HepG2 (cell line): ENCODE measurements around the gene SYNE3. TPM values are rescaled to one million over a fixed set of nuclear protein-coding genes. Genes with fewer than 3 reads are reported as not detected.

ENCODE experiments used
- GLMP ChIP-seq: sonication (generic); formaldehyde crosslinking; IDR thresholded peaks from 2 replicates; pipeline ENCODE4 v1.9.0; 2021; ENCODE audit warnings: missing genetic modification reagents, mild to moderate bottlenecking, borderline replicate concordance
- HBP1 ChIP-seq: IDR thresholded peaks from 2 replicates; pipeline ENCODE4 v1.6.1; 2016; ENCODE audit warnings: low read depth, control low read depth
- HOXA5 ChIP-seq: sonication (generic); formaldehyde crosslinking; IDR thresholded peaks from 2 replicates; pipeline ENCODE4 v1.4.0; 2020; ENCODE audit warnings: missing genetic modification reagents
- HOXA9 ChIP-seq: sonication (generic); formaldehyde crosslinking; IDR thresholded peaks from 2 replicates; pipeline ENCODE4 v1.8.1; 2022; ENCODE audit warnings: missing genetic modification reagents, mild to moderate bottlenecking, moderate library complexity, borderline replicate concordance
- JUND ChIP-seq: sonication (generic); formaldehyde crosslinking; IDR thresholded peaks from 2 replicates; pipeline ENCODE4 v1.8.0; 2022; ENCODE audit warnings: mild to moderate bottlenecking, missing genetic modification reagents
- KAT7 ChIP-seq: IDR thresholded peaks from 2 replicates; pipeline ENCODE4 v1.6.1; 2018; ENCODE audit warnings: borderline replicate concordance, missing compliant biosample characterization
- KDM5B ChIP-seq: sonication (generic); formaldehyde crosslinking; IDR thresholded peaks from 2 replicates; pipeline ENCODE4 v1.4.0; 2020; ENCODE audit warnings: missing genetic modification reagents, mild to moderate bottlenecking, borderline replicate concordance
- MTF1 ChIP-seq: sonication (generic); formaldehyde crosslinking; IDR thresholded peaks from 2 replicates; pipeline ENCODE4 v1.5.0; 2020; ENCODE audit warnings: missing genetic modification reagents
- NFE2L1 ChIP-seq: sonication (generic); formaldehyde crosslinking; IDR thresholded peaks from 2 replicates; pipeline ENCODE4 v1.4.0; 2020; ENCODE audit warnings: missing genetic modification reagents, mild to moderate bottlenecking, borderline replicate concordance
- PHB2 ChIP-seq: fragments of 450-650 bp; IDR thresholded peaks from 2 replicates; pipeline ENCODE4 v1.6.1; 2018; ENCODE audit not compliant: partially characterized antibody
- RBM39 ChIP-seq: fragments of 200-400 bp; formaldehyde crosslinking; IDR thresholded peaks from one replicate; pipeline ENCODE4 v1.6.1; 2018; ENCODE audit warnings: antibody characterized with exemption, mild to moderate bottlenecking, low read depth, low read length; ENCODE audit not compliant: poor library complexity, severe bottlenecking
- RFX5 ChIP-seq: IDR thresholded peaks from 2 replicates; pipeline ENCODE4 v1.6.1; 2011; ENCODE audit warnings: low read depth, low read length, improper control_type of control experiment
- RXRA ChIP-seq: sonication (generic); formaldehyde crosslinking; IDR thresholded peaks from 2 replicates; pipeline ENCODE4 v1.5.1; 2020; ENCODE audit warnings: missing genetic modification reagents
- SAFB2 ChIP-seq: sonication (generic); formaldehyde crosslinking; IDR thresholded peaks from 2 replicates; pipeline ENCODE4 v1.5.1; 2020; ENCODE audit warnings: missing genetic modification reagents, low read depth, mild to moderate bottlenecking, borderline replicate concordance
- ZNF10 ChIP-seq: sonication (generic); formaldehyde crosslinking; IDR thresholded peaks from 2 replicates; pipeline ENCODE4 v1.4.0; 2020; ENCODE audit warnings: mild to moderate bottlenecking, low read depth, missing genetic modification reagents, borderline replicate concordance
- ZNF335 ChIP-seq: sonication (generic); formaldehyde crosslinking; IDR thresholded peaks from 2 replicates; pipeline ENCODE4 v1.4.0; 2020; ENCODE audit warnings: missing genetic modification reagents
- ZNF382 ChIP-seq: sonication (generic); formaldehyde crosslinking; IDR thresholded peaks from 2 replicates; pipeline ENCODE4 v1.5.0; 2020; ENCODE audit warnings: missing genetic modification reagents, mild to moderate bottlenecking, borderline replicate concordance
- ZNF879 ChIP-seq: sonication (generic); formaldehyde crosslinking; IDR thresholded peaks from 2 replicates; pipeline ENCODE4 v1.8.1; 2023; ENCODE audit warnings: missing genetic modification reagents
- polyA plus RNA-seq, 8 experiments: library from polyadenylated mRNA; depleted of rRNA in 3 of 8; stranded (reverse) in 7 of 8; unstranded in 1 of 8; fragments of >200 nt; fragmentation: Illumina TruSeq in 4 of 8; extraction: Trizol in 4 of 8; gene quantifications; 2 replicates each; pipeline versions ENCODE4 v1.2.1 to v1.2.3, GENCODE V29; 2011 to 2016; ENCODE audit warnings: low read depth in 4 of 8, missing spikeins in 1 of 8, mixed read lengths in 1 of 8; ENCODE audit not compliant: insufficient read depth in 1 of 8
- total RNA-seq, 5 experiments: library from RNA; depleted of rRNA; stranded (reverse); fragments of >200 nt; fragmentation: Illumina TruSeq; extraction: Trizol; gene quantifications; 2 replicates each; pipeline ENCODE4 v1.2.3, GENCODE V29; 2016; ENCODE audit warnings: low read depth in 1 of 5
- TF ChIP-seq, protein P1 (sequence below): sonication (generic); IDR thresholded peaks from 2 replicates; pipeline ENCODE4 v1.6.1; 2016; ENCODE audit warnings: low read depth, borderline replicate concordance
- TF ChIP-seq, protein P2 (sequence below): sonication (generic); formaldehyde crosslinking; IDR thresholded peaks from 2 replicates; pipeline ENCODE4 v1.9.0; 2022; ENCODE audit warnings: low read depth, missing genetic modification reagents
- TF ChIP-seq, protein P3 (sequence below): sonication (generic); formaldehyde crosslinking; IDR thresholded peaks from 2 replicates; pipeline ENCODE4 v1.5.0; 2020; ENCODE audit warnings: mild to moderate bottlenecking, missing genetic modification reagents, borderline replicate concordance

SYNE3 gene
- total and polyA plus RNA-seq, 2 of the 13 experiments (the other 11 are each of a cell fraction or from before 2014, with no cell fraction given), result 7.8 to 8.0 TPM

DNA sequence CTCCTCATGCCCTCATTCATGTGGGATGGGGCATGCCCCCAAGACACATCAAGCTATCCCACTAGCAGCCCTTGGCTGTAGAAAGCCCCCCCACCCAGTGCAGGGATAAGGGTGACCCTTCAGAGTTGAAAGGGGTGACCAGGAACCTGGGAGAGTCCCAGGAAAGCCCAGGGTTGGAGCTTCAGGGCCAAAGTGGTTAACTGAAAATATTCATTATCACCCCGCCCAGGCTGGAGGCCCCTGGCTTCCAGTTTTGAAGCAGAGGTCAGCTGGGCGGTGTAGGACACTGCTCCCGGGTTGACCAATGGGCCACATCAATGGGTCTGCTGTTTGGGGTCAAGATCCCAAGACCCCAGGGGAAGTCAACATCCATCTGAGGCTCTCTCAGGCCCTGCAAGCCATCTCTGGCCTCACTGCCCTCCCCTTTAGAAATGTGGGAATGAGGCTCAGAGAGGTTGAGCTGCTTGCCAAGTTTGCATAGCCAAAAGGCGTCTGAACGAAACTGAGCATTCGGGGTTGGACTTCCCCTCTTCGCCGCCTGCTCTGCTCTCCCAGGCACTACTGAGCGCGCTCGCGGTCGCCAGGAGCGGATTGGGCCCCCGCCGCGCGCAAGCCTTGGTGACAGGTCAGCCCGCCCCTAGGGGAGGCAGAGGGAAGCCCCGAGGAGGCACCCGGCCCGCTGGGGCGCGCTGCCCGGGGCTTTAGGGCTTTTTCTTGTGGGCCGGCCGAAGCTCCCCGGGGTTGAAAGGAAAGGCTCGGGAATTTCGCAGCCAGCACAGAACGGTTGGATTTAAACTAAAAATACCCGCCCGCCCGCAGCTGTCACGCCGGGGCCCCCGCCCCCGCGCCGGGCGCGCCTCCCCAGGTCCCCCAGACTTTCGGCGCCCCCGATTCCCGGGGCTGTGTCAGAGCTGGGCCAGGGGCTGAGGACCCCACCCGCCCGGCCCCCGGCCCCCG lies 576 bp downstream of the SYNE3 start (continued):
- TF ChIP-seq ZNF10 (CRISPR knock-in tag) (no peak), SAFB2 (no peak), KDM5B (peak; percentile 52; the same call in 1 of the 2 replicates), RXRA (CRISPR knock-in tag) (peak; percentile 23; the same call in 1 of the 2 replicates), NFE2L1 (CRISPR knock-in tag) (no peak), HOXA5 (CRISPR knock-in tag) (0 out of 2 replicates have a peak, but pooled peaks have one; percentile 21), MTF1 (CRISPR knock-in tag) (no peak), ZNF879 (CRISPR knock-in tag) (no peak), PHB2 (no peak), HBP1 (no peak), HOXA9 (CRISPR knock-in tag) (no peak), JUND (CRISPR knock-in tag) (no peak), RFX5 (no peak), ZNF335 (CRISPR knock-in tag) (no peak), KAT7 (CRISPR knock-in tag) (peak; percentile 23; the same call in 1 of the 2 replicates), RBM39 (no peak), ZNF382 (CRISPR knock-in tag) (no peak), GLMP (no peak)
- TF ChIP-seq, protein P1, sequence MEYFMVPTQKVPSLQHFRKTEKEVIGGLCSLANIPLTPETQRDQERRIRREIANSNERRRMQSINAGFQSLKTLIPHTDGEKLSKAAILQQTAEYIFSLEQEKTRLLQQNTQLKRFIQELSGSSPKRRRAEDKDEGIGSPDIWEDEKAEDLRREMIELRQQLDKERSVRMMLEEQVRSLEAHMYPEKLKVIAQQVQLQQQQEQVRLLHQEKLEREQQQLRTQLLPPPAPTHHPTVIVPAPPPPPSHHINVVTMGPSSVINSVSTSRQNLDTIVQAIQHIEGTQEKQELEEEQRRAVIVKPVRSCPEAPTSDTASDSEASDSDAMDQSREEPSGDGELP, result peak; percentile 37; the same call in 1 of the 2 replicates
- TF ChIP-seq, protein P2, sequence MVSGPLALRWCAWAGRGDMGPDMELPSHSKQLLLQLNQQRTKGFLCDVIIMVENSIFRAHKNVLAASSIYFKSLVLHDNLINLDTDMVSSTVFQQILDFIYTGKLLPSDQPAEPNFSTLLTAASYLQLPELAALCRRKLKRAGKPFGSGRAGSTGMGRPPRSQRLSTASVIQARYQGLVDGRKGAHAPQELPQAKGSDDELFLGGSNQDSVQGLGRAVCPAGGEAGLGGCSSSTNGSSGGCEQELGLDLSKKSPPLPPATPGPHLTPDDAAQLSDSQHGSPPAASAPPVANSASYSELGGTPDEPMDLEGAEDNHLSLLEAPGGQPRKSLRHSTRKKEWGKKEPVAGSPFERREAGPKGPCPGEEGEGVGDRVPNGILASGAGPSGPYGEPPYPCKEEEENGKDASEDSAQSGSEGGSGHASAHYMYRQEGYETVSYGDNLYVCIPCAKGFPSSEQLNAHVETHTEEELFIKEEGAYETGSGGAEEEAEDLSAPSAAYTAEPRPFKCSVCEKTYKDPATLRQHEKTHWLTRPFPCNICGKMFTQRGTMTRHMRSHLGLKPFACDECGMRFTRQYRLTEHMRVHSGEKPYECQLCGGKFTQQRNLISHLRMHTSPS (CRISPR knock-in tag), result no peak
- TF ChIP-seq, protein P3, sequence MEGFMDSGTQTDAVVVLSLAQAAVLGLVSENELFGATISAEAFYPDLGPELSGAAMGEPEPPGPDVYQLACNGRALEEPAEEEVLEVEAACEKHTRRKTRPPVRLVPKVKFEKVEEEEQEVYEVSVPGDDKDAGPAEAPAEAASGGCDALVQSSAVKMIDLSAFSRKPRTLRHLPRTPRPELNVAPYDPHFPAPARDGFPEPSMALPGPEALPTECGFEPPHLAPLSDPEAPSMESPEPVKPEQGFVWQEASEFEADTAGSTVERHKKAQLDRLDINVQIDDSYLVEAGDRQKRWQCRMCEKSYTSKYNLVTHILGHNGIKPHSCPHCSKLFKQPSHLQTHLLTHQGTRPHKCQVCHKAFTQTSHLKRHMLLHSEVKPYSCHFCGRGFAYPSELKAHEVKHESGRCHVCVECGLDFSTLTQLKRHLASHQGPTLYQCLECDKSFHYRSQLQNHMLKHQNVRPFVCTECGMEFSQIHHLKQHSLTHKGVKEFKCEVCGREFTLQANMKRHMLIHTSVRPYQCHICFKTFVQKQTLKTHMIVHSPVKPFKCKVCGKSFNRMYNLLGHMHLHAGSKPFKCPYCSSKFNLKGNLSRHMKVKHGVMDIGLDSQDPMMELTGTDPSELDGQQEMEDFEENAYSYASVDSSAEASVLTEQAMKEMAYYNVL (CRISPR knock-in tag), result no peak; the same call in 1 of the 2 replicates
